H1 (cell line): ENCODE measurements around the gene IGF1. TPM values are rescaled to one million over a fixed set of nuclear protein-coding genes. Genes with fewer than 3 reads are reported as not detected.

ENCODE experiments used
- CTCF ChIA-PET: fragments of 300-600 bp; sonication (Branson Sonifier 250); formaldehyde crosslinking; loops from one replicate; lab custom pipeline; 2021; ENCODE audit not compliant: partially characterized antibody; lab: Charles Lee
- POLR2A ChIA-PET: fragments of 300-600 bp; sonication (Branson Sonifier 250); formaldehyde crosslinking; loops from one replicate; lab custom pipeline; 2021; ENCODE audit warnings: inconsistent platforms; ENCODE audit not compliant: partially characterized antibody; lab: Charles Lee
- DNase-seq, 2 experiments: peaks; one replicate each; pipeline versions ENCODE4 v3.0.0 to v3.0.0-alpha.2; 2010 to 2022; ENCODE audit warnings: low spot score in 2 of 2, low read depth in 1 of 2, mixed read lengths in 1 of 2
- FAIRE-seq: peaks from 2 replicates; lab custom pipeline; 2011; peaks lifted over from hg19 to GRCh38; lab: Jason Lieb, UNC
- H2AFZ ChIP-seq: 2 replicates; pipeline ENCODE4 v1.8.1; 2012; ENCODE audit warnings: low read length, inconsistent platforms
- H2AK5ac ChIP-seq: 2 replicates; pipeline ENCODE4 v1.6.1; 2013; ENCODE audit warnings: low read depth, low read length
- H2BK120ac ChIP-seq: replicated peaks from 2 replicates; pipeline ENCODE3; 2013; ENCODE audit warnings: low read depth, low read length, inconsistent platforms
- H2BK12ac ChIP-seq: 2 replicates; pipeline ENCODE4 v1.6.1; 2013; ENCODE audit warnings: low read depth, low read length
- H2BK15ac ChIP-seq: 2 replicates; pipeline ENCODE4 v1.6.1; 2013; ENCODE audit warnings: low read length
- H2BK20ac ChIP-seq: 2 replicates; pipeline ENCODE4 v1.6.1; 2013; ENCODE audit warnings: low read length
- H2BK5ac ChIP-seq: 2 replicates; pipeline ENCODE4 v1.6.1; 2013; ENCODE audit warnings: low read depth, low read length
- H3K14ac ChIP-seq: 2 replicates; pipeline ENCODE4 v1.6.1; 2013; ENCODE audit warnings: inconsistent platforms; ENCODE audit not compliant: insufficient read length
- H3K18ac ChIP-seq: 2 replicates; pipeline ENCODE4 v1.6.1; 2013; ENCODE audit warnings: low read length; ENCODE audit errors: extremely low read depth
- H3K23ac ChIP-seq: 2 replicates; pipeline ENCODE4 v1.6.1; 2013; ENCODE audit warnings: inconsistent platforms; ENCODE audit not compliant: insufficient read length
- H3K23me2 ChIP-seq: 2 replicates; pipeline ENCODE4 v1.6.1; 2013; ENCODE audit warnings: low read depth, low read length
- H3K27ac ChIP-seq: 2 replicates; pipeline ENCODE4 v1.6.1; 2011; ENCODE audit warnings: low read depth, low read length, inconsistent platforms
- H3K27me3 ChIP-seq, 4 experiments: replicated peaks in 1 of 4; 1 replicate in 1 of 4; 2 replicates in 3 of 4; pipeline versions ENCODE4 v1.6.1 to v1.8.1; 2011 to 2013; ENCODE audit warnings: low read length in 3 of 4, mild to moderate bottlenecking in 3 of 4, inconsistent platforms in 2 of 4, mixed read lengths in 2 of 4, moderate library complexity in 1 of 4; ENCODE audit not compliant: control insufficient read depth in 3 of 4, insufficient read depth in 3 of 4; ENCODE audit errors: extremely low read depth in 1 of 4
- H3K36me3 ChIP-seq, 4 experiments: 2 replicates each; pipeline versions ENCODE4 v1.6.1 to v1.8.1; 2011 to 2013; ENCODE audit warnings: mild to moderate bottlenecking in 4 of 4, low read length in 3 of 4, moderate library complexity in 2 of 4, control low read depth in 1 of 4, inconsistent platforms in 1 of 4; ENCODE audit not compliant: insufficient read depth in 4 of 4, control insufficient read depth in 2 of 4
- H3K4ac ChIP-seq: replicated peaks from 2 replicates; pipeline ENCODE3; 2013; ENCODE audit warnings: low read length, low read depth, mixed read lengths, inconsistent platforms; ENCODE audit not compliant: insufficient read length
- H3K4me1 ChIP-seq, 4 experiments: replicated peaks in 1 of 4; 1 replicate in 1 of 4; 2 replicates in 3 of 4; pipeline versions ENCODE4 v1.6.1 to v1.8.1; 2011 to 2013; ENCODE audit warnings: low read length in 3 of 4, inconsistent platforms in 2 of 4, mixed read lengths in 1 of 4; ENCODE audit not compliant: insufficient read depth in 4 of 4, control insufficient read depth in 3 of 4
- H3K4me2 ChIP-seq, 2 experiments: 2 replicates each; pipeline versions ENCODE4 v1.6.1 to v1.8.1; 2011 to 2013; ENCODE audit warnings: low read depth in 2 of 2, low read length in 2 of 2, control low read depth in 1 of 2, inconsistent platforms in 1 of 2, mild to moderate bottlenecking in 1 of 2; ENCODE audit not compliant: insufficient read depth in 1 of 2
- H3K4me3 ChIP-seq, 4 experiments: fragments of 200-600, 300-600 bp in 1 of 4; sonication (generic), shearing (Covaris generic), sonication (Bioruptor Twin) in 1 of 4; 2 replicates each; pipeline versions ENCODE4 v1.5.1 to v1.8.1; 2011 to 2016; ENCODE audit warnings: low read length in 4 of 4, low read depth in 3 of 4, control low read depth in 2 of 4, inconsistent platforms in 2 of 4, mild to moderate bottlenecking in 2 of 4, mixed read lengths in 1 of 4, moderate library complexity in 1 of 4; ENCODE audit not compliant: insufficient read depth in 2 of 4; ENCODE audit errors: extremely low read depth in 1 of 4
- H3K56ac ChIP-seq: replicated peaks from 2 replicates; pipeline ENCODE3; 2013; ENCODE audit warnings: low read depth, mild to moderate bottlenecking, mixed read lengths, low read length, inconsistent platforms; ENCODE audit not compliant: insufficient read length
- H3K79me1 ChIP-seq: 2 replicates; pipeline ENCODE4 v1.6.1; 2013; ENCODE audit warnings: low read depth, low read length, control low read depth
- H3K79me2 ChIP-seq, 2 experiments: 2 replicates each; pipeline versions ENCODE4 v1.6.1 to v1.8.1; 2012 to 2013; ENCODE audit warnings: low read length in 2 of 2, mild to moderate bottlenecking in 2 of 2, inconsistent platforms in 1 of 2; ENCODE audit not compliant: insufficient read depth in 2 of 2, control insufficient read depth in 1 of 2
- H3K9ac ChIP-seq, 4 experiments: replicated peaks in 1 of 4; 1 replicate in 1 of 4; 2 replicates in 3 of 4; pipeline versions ENCODE4 v1.6.1 to v1.8.1; 2011 to 2013; ENCODE audit warnings: low read depth in 3 of 4, low read length in 3 of 4, control low read depth in 2 of 4, mild to moderate bottlenecking in 2 of 4, moderate library complexity in 2 of 4, inconsistent platforms in 1 of 4; ENCODE audit errors: extremely low read depth in 1 of 4
- H3K9me3 ChIP-seq, 2 experiments: 2 replicates each; pipeline versions ENCODE4 v1.6.1 to v1.8.1; 2012 to 2013; ENCODE audit warnings: mild to moderate bottlenecking in 2 of 2, moderate library complexity in 2 of 2, control low read depth in 1 of 2, inconsistent platforms in 1 of 2, low read depth in 1 of 2, low read length in 1 of 2, mixed read lengths in 1 of 2; ENCODE audit not compliant: insufficient read depth in 2 of 2
- H4K20me1 ChIP-seq, 2 experiments: replicated peaks in 1 of 2; 2 replicates each; pipeline versions ENCODE3 to v1.8.1; 2011 to 2013; ENCODE audit warnings: inconsistent platforms in 2 of 2, low read length in 2 of 2, mild to moderate bottlenecking in 1 of 2; ENCODE audit not compliant: insufficient read depth in 2 of 2, control insufficient read depth in 1 of 2
- H4K5ac ChIP-seq: 2 replicates; pipeline ENCODE4 v1.6.1; 2013; ENCODE audit warnings: low read length, low read depth, mixed read lengths, inconsistent platforms; ENCODE audit not compliant: insufficient read length
- H4K8ac ChIP-seq: 2 replicates; pipeline ENCODE4 v1.8.0; 2013; ENCODE audit warnings: mild to moderate bottlenecking, moderate library complexity, low read length, inconsistent platforms; ENCODE audit not compliant: insufficient read depth; ENCODE audit errors: extremely low read depth
- H4K91ac ChIP-seq: replicated peaks from 2 replicates; pipeline ENCODE3; 2013; ENCODE audit warnings: low read length, mixed read lengths, inconsistent platforms; ENCODE audit not compliant: insufficient read length
- RAD21 ChIP-seq, 2 experiments: IDR thresholded peaks in 1 of 2; conservative IDR thresholded peaks in 1 of 2; 2 replicates each; pipeline ENCODE4 v1.6.1; 2011; ENCODE audit warnings: low read depth in 2 of 2, low read length in 2 of 2, improper control_type of control experiment in 1 of 2, inconsistent platforms in 1 of 2, mild to moderate bottlenecking in 1 of 2, moderate library complexity in 1 of 2
- RNF2 ChIP-seq: fragments of 200-900, 300-1000 bp; sonication (generic); IDR thresholded peaks from 2 replicates; pipeline ENCODE4 v1.7.1; 2016; ENCODE audit warnings: borderline replicate concordance, low read depth, mild to moderate bottlenecking, antibody characterized with exemption, low read length; ENCODE audit not compliant: poor library complexity, severe bottlenecking; ENCODE audit errors: missing control alignments
- SIRT6 ChIP-seq: IDR thresholded peaks from one replicate; pipeline ENCODE4 v1.7.1; 2012; ENCODE audit warnings: low read length, inconsistent platforms
- TEAD4 ChIP-seq: IDR thresholded peaks from 2 replicates; pipeline ENCODE4 v1.6.1; 2012; ENCODE audit warnings: low read depth, low read length, inconsistent platforms, mixed read lengths
- YY1 ChIP-seq: IDR thresholded peaks from 2 replicates; pipeline ENCODE4 v1.6.1; 2011; ENCODE audit warnings: low read depth, mild to moderate bottlenecking, low read length
- WGBS, 2 experiments: shearing (Covaris generic) in 1 of 2; methylation state at CpG; one replicate each; pipeline versions ENCODE4 v1.1.6 to v1.1.7; 2013 to 2015; ENCODE audit warnings: low lambda C conversion rate in 2 of 2, mixed read lengths in 2 of 2, inconsistent platforms in 1 of 2, low coverage in 1 of 2, missing lambda C conversion rate in 1 of 2; ENCODE audit not compliant: insufficient replicate concordance in 2 of 2, insufficient coverage in 1 of 2, insufficient read length in 1 of 2; ENCODE audit errors: extremely low coverage in 1 of 2, missing lambda C conversion rate in 1 of 2; 5-methylcytosine and 5-hydroxymethylcytosine counted together
- polyA plus RNA-seq, 7 experiments: library from polyadenylated mRNA; depleted of rRNA in 3 of 7; stranded (reverse) in 5 of 7; unstranded in 2 of 7; fragments of >200 nt in 5 of 7; fragments of 200-250 nt in 2 of 7; gene quantifications; 1 replicate in 5 of 7; 2 replicates in 1 of 7; 4 replicates in 1 of 7; pipeline versions ENCODE4 v1.2.1 to v1.2.3, GENCODE V29; 2011 to 2013; ENCODE audit warnings: missing spikeins in 2 of 7, mixed read lengths in 2 of 7
- total RNA-seq: library from RNA; stranded (reverse); fragmentation: NEBNext Ultra II Directional; extraction: Animal tissue kit (Norgen Biotek cat#: 25700); gene quantifications from 2 replicates; pipeline ENCODE4 v1.2.1, GENCODE V29; 2021
- TF ChIP-seq, protein P1 (sequence below): IDR thresholded peaks from 2 replicates; pipeline ENCODE4 v1.6.1; 2012; ENCODE audit warnings: low read length, inconsistent platforms
- TF ChIP-seq, protein P2 (sequence below): IDR thresholded peaks from 2 replicates; pipeline ENCODE4 v1.6.1; 2011; ENCODE audit warnings: low read depth, mild to moderate bottlenecking, low read length; ENCODE audit not compliant: insufficient read depth
- TF ChIP-seq, protein P3 (sequence below), 3 experiments: IDR thresholded peaks; 1 replicate in 2 of 3; 2 replicates in 1 of 3; pipeline versions ENCODE4 v1.5.1 to v1.6.1; 2011; ENCODE audit warnings: low read length in 3 of 3, mild to moderate bottlenecking in 3 of 3, inconsistent platforms in 2 of 3, low read depth in 1 of 3, moderate library complexity in 1 of 3; ENCODE audit not compliant: insufficient read depth in 1 of 3; ENCODE audit errors: control extremely low read depth in 1 of 3

Gene IGF1
- total and polyA plus RNA-seq, 2 of the 8 experiments (the other 6 are each of a cell fraction or from before 2014, with no cell fraction given) = not detected

DNA sequence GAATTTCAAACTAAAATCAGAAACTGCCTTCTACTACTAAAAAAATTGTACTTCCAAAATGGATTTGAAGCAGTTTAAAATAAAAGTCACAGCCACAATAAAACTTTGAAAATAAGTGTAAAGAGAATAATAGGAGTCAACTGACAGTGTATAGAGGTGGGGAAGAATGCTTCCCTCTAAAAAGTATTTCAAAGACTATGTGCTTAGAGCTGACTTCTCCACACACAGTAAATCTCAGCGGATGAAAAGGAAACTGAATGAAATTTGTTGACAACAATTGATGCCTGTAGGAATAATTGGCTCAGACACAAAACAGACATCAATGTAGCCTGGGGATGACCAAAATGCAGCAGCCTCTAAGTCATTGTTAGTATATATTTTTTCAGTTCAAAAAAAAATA is 7.9 kb downstream of the IGF1 start:
- Histone ChIP-seq H3K27ac (no peak overlapping the region), H4K20me1 (no peaks in the 10 kb centered on the region), H3K36me3 (no peaks in the 10 kb centered on the region), H2BK12ac (no peak overlapping the region), H3K4me1 (peaks cover 0 to 3% (median 0%) of the 10 kb centered on the region in 4 experiments; a peak in 1 of 7 replicates), H3K56ac (no peak overlapping the region), H3K18ac (no peak overlapping the region), H3K27me3 (no peaks in the 10 kb centered on the region), H3K4me2 (no peak overlapping the region), H3K79me2 (no peaks in the 10 kb centered on the region), H3K23me2 (no peaks in the 10 kb centered on the region), H4K5ac (no peak overlapping the region), H3K9ac (no peak overlapping the region), H3K23ac (no peak overlapping the region), H3K14ac (no peak overlapping the region), H4K8ac (no peak overlapping the region), H3K9me3 (no peaks in the 10 kb centered on the region), H2BK5ac (no peak overlapping the region), H2AK5ac (no peak overlapping the region), H2BK120ac (no peak overlapping the region), H3K79me1 (no peaks in the 10 kb centered on the region), H2BK20ac (no peak overlapping the region), H2AFZ (no peak overlapping the region), H3K4me3 (no peak overlapping the region), H3K4ac (no peak overlapping the region), H2BK15ac (no peak overlapping the region), H4K91ac (no peak overlapping the region)
- ChIA-PET POLR2A (no interaction called here), CTCF (interaction anchor here (0.8 to 2.6 kb wide), 4 partner anchors 9 to 29 kb away, joined by 4 to 24 read pairs (median 4); no protein-coding TSS in a partner anchor)
- 83% methylated on average over 1 of the region's 1 CpG; no CpG with 5 or more reads in 1 of the 2 experiments for WGBS, 2 experiments
- FAIRE-seq = no peak
- DNase-seq = no peak
- TF ChIP-seq YY1 (no peak), TEAD4 (no peak), RAD21 (IDR thresholded peaks at IDR 0.05 in 1 of 2, conservative IDR thresholded peaks at IDR 0.05 in 1 of 2; ENCODE audit: low read depth in 2 of 2, low read length in 2 of 2) (no peak), SIRT6 (no peak), RNF2 (no peak)
- TF ChIP-seq, protein P1, sequence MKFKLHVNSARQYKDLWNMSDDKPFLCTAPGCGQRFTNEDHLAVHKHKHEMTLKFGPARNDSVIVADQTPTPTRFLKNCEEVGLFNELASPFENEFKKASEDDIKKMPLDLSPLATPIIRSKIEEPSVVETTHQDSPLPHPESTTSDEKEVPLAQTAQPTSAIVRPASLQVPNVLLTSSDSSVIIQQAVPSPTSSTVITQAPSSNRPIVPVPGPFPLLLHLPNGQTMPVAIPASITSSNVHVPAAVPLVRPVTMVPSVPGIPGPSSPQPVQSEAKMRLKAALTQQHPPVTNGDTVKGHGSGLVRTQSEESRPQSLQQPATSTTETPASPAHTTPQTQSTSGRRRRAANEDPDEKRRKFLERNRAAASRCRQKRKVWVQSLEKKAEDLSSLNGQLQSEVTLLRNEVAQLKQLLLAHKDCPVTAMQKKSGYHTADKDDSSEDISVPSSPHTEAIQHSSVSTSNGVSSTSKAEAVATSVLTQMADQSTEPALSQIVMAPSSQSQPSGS = no peak
- TF ChIP-seq, protein P2, sequence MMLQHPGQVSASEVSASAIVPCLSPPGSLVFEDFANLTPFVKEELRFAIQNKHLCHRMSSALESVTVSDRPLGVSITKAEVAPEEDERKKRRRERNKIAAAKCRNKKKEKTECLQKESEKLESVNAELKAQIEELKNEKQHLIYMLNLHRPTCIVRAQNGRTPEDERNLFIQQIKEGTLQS = no peak
- TF ChIP-seq, protein P3, sequence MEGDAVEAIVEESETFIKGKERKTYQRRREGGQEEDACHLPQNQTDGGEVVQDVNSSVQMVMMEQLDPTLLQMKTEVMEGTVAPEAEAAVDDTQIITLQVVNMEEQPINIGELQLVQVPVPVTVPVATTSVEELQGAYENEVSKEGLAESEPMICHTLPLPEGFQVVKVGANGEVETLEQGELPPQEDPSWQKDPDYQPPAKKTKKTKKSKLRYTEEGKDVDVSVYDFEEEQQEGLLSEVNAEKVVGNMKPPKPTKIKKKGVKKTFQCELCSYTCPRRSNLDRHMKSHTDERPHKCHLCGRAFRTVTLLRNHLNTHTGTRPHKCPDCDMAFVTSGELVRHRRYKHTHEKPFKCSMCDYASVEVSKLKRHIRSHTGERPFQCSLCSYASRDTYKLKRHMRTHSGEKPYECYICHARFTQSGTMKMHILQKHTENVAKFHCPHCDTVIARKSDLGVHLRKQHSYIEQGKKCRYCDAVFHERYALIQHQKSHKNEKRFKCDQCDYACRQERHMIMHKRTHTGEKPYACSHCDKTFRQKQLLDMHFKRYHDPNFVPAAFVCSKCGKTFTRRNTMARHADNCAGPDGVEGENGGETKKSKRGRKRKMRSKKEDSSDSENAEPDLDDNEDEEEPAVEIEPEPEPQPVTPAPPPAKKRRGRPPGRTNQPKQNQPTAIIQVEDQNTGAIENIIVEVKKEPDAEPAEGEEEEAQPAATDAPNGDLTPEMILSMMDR (IDR thresholded peaks at IDR 0.05; ENCODE audit: control extremely low read depth in 1 of 3, insufficient read depth in 1 of 3, low read depth in 1 of 3, low read length in 3 of 3) = no peak
